Testis (tissue), 2 donors: ENCODE measurements around the gene MSRB1.

Experiments used
- POLR2A ChIP-seq: fragments of 450-650 bp; IDR thresholded peaks from one replicate; pipeline ENCODE4 v1.6.1; 2017; ENCODE audit warnings: antibody characterized with exemption, mild to moderate bottlenecking, moderate library complexity
- TF ChIP-seq, protein P1 (sequence below), 3 experiments: fragments of 450-650 bp in 2 of 3; fragments of 200-600 bp in 1 of 3; sonication (generic) in 1 of 3; IDR thresholded peaks; one replicate each; pipeline ENCODE4 v1.5.1; 2016 to 2019; ENCODE audit warnings: antibody characterized with exemption in 3 of 3, mild to moderate bottlenecking in 2 of 3, moderate library complexity in 1 of 3

DNA sequence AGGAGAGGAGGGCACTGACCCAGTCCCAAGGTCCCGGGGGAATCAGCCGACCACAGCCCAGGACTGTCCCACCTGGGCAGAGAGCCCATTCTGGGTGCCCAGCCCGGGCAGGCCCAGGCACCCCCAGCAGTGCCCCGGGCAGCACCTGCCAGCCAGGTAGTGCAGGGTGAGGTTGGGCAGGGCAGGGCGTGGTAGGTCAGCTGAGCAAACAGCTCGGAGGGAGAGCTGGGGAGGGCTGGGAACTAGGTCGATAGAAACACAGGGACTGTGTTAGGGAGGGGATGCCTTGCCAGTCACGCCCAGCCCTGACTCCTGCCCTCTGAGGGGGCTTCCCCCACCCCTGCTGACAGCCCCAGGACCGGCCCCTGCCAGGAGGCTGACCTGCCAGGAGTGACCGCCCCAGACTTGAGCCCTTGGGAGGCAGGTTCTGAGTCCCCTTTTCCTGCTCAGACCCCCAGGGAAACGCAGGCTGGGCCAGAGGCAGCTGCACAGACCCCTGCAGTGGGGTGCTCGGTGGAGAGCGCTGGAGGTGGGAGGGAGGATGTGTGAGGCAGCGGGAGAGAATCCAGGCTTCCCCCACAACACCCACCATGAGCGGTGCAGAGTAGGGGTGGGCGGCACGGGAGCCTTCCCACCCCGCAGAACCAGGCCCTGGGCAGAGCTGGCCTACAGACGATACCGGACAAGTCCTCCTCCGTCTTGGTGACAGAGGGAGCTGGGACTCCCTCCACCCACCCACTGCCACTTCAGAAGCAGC is 29.5 kb downstream of the MSRB1 start:
- TF ChIP-seq, protein P1, sequence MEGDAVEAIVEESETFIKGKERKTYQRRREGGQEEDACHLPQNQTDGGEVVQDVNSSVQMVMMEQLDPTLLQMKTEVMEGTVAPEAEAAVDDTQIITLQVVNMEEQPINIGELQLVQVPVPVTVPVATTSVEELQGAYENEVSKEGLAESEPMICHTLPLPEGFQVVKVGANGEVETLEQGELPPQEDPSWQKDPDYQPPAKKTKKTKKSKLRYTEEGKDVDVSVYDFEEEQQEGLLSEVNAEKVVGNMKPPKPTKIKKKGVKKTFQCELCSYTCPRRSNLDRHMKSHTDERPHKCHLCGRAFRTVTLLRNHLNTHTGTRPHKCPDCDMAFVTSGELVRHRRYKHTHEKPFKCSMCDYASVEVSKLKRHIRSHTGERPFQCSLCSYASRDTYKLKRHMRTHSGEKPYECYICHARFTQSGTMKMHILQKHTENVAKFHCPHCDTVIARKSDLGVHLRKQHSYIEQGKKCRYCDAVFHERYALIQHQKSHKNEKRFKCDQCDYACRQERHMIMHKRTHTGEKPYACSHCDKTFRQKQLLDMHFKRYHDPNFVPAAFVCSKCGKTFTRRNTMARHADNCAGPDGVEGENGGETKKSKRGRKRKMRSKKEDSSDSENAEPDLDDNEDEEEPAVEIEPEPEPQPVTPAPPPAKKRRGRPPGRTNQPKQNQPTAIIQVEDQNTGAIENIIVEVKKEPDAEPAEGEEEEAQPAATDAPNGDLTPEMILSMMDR (IDR thresholded peaks at IDR 0.05), result no peak
- TF ChIP-seq POLR2A, result no peak
